PFSK-1 (cell line): ENCODE results near the gene THEMIS.

Source experiments
- FOXP2 ChIP-seq: optimal IDR thresholded peaks from 2 replicates; pipeline ENCODE3; 2011; ENCODE audit warnings: borderline replicate concordance, control low read depth, inconsistent platforms; ENCODE audit not compliant: insufficient read depth; ENCODE audit errors: extremely low read length, extremely low read depth
- POLR2AphosphoS5 ChIP-seq: IDR thresholded peaks from 2 replicates; pipeline ENCODE4 v1.6.1; 2012; ENCODE audit warnings: low read depth, mild to moderate bottlenecking, control low read depth, low read length, moderate library complexity
- SIN3A ChIP-seq: IDR thresholded peaks from 2 replicates; pipeline ENCODE4 v1.6.1; 2012; ENCODE audit warnings: mild to moderate bottlenecking, low read length, moderate library complexity, borderline replicate concordance; ENCODE audit not compliant: insufficient read depth
- TAF1 ChIP-seq: IDR thresholded peaks from 2 replicates; pipeline ENCODE4 v1.6.1; 2012; ENCODE audit warnings: low read length, control low read depth, borderline replicate concordance; ENCODE audit not compliant: insufficient read depth
- TF ChIP-seq, protein P1 (sequence below), 2 experiments: IDR thresholded peaks; 2 replicates each; pipeline versions ENCODE4 v1.6.1 to v1.8.0; 2011 to 2012; ENCODE audit warnings: low read depth in 2 of 2, low read length in 2 of 2, control low read depth in 1 of 2, inconsistent platforms in 1 of 2, mild to moderate bottlenecking in 1 of 2, moderate library complexity in 1 of 2; ENCODE audit not compliant: insufficient read depth in 1 of 2

The THEMIS gene

DNA sequence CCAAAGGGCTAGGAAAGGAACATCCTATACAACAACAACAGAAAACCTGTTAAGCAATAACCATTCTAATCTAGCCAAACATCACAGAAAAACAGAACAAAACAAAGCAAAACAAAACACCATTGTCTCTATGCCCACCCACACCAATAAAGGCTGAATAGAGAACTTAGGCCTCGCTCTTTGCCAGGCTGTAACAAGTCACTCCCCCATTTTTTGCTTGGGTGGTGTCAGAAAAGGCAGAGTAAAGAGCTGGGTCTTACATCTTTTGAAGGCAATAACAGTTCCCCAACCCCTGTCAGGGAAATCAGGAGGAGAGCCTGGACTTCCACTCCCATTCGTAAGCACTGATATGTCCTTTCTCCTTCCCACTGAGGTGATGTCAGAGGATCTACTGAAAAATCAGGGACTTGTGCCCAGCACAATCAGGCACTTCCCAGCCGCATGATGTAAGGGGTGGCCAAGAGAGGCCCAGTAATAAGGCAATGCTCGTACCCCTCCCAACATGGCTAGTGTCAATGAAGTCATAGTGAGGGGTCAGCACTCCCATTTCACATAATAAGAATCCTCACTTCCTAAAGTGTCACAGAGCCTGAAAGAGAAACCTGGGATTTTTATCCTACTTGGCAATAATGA lies 31.0 kb downstream of the THEMIS start:
- TF ChIP-seq TAF1 (no peak), SIN3A (no peak), FOXP2 (no peak), POLR2AphosphoS5 (no peak)
- TF ChIP-seq, protein P1, sequence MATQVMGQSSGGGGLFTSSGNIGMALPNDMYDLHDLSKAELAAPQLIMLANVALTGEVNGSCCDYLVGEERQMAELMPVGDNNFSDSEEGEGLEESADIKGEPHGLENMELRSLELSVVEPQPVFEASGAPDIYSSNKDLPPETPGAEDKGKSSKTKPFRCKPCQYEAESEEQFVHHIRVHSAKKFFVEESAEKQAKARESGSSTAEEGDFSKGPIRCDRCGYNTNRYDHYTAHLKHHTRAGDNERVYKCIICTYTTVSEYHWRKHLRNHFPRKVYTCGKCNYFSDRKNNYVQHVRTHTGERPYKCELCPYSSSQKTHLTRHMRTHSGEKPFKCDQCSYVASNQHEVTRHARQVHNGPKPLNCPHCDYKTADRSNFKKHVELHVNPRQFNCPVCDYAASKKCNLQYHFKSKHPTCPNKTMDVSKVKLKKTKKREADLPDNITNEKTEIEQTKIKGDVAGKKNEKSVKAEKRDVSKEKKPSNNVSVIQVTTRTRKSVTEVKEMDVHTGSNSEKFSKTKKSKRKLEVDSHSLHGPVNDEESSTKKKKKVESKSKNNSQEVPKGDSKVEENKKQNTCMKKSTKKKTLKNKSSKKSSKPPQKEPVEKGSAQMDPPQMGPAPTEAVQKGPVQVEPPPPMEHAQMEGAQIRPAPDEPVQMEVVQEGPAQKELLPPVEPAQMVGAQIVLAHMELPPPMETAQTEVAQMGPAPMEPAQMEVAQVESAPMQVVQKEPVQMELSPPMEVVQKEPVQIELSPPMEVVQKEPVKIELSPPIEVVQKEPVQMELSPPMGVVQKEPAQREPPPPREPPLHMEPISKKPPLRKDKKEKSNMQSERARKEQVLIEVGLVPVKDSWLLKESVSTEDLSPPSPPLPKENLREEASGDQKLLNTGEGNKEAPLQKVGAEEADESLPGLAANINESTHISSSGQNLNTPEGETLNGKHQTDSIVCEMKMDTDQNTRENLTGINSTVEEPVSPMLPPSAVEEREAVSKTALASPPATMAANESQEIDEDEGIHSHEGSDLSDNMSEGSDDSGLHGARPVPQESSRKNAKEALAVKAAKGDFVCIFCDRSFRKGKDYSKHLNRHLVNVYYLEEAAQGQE (IDR thresholded peaks at IDR 0.05; ENCODE audit: insufficient read depth in 1 of 2, low read depth in 2 of 2, low read length in 2 of 2): no peak

DNA sequence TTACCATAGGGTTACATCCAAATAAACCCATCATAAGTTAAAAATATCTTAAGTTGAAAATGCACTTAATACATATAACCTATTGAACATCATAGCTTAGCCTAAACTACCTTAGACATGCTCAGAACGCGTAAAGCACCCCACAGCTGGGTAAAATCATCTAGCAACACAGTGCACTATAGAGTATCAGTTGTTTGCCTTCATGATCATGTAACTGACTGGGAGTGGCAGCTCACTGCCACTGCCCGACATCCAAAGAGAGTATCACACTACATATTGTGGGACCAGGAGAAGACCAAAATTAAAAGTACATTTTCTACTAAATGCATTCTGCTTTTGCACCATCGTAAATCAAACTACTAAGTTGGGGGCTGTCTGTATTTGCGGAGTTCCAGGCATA lies 31.7 kb downstream of the THEMIS start:
- TF ChIP-seq, protein P1 (IDR thresholded peaks at IDR 0.05; ENCODE audit: insufficient read depth in 1 of 2, low read depth in 2 of 2, low read length in 2 of 2): no peak
- TF ChIP-seq SIN3A (no peak), TAF1 (no peak), POLR2AphosphoS5 (no peak), FOXP2 (no peak)

DNA sequence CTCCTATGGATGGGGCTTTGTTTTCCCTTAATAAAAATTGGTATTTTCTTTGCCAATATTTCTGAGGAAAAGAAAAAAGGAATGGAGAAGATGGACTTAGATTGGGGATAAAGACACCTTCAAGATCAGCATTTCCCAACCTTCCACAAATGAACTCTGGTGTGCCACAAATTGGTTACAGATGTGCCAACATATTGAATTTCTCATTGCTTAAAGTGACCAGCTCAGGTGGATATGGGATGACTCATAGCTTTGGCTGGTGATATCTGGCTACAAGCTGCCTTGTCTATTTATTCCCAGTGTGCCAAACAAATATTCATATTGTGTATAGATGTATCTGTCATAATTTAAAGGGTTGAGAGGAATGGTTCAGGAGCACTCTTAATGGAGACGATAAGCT lies 32.5 kb downstream of the THEMIS start:
- TF ChIP-seq SIN3A (no peak), FOXP2 (no peak), TAF1 (no peak), POLR2AphosphoS5 (no peak)
- TF ChIP-seq, protein P1 (IDR thresholded peaks at IDR 0.05; ENCODE audit: insufficient read depth in 1 of 2, low read depth in 2 of 2, low read length in 2 of 2): no peak

DNA sequence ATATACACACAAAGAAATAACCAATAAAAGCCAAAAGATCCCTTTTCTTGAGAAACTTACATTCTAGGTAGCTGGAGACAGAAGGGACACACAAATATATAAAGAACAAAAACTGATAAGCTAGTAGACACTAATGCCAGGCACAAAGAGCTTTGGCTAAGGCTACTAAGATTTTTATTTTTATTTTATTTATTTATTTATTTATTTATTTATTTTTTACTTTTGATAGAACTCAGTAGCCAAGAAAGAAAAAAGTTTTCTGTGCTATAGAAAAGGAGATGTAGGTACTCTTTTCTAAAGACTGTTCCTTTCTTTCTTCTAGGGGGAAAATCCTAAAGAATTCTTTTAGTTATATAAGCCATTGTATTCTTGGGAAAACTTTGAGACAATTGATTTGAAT lies 34.1 kb downstream of the THEMIS start:
- no peak for TF ChIP-seq POLR2AphosphoS5
- no peak for TF ChIP-seq TAF1
- TF ChIP-seq, protein P1 (IDR thresholded peaks at IDR 0.05; ENCODE audit: insufficient read depth in 1 of 2, low read depth in 2 of 2, low read length in 2 of 2): no peak
- no peak for TF ChIP-seq FOXP2
- no peak for TF ChIP-seq SIN3A

DNA sequence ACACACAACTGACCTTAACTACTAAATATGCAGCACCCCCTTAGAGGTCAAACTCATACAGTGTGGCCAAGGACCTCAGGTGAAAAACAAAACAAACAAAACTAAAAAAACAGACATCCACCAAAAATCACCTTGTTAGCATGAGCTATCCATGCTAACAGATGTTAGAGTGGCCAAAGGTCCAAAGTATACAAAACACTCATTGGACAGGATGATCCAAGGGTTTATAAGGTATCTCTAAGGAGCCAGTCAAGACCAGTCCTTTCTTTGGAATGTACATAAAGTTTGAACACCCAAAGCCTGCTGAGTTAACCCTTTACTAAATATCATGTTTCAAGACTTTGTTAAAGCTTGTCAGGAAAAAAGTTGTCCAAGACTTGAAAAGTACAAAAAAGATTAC lies 35.8 kb downstream of the THEMIS start:
- no peak for TF ChIP-seq TAF1
- TF ChIP-seq, protein P1 (IDR thresholded peaks at IDR 0.05; ENCODE audit: insufficient read depth in 1 of 2, low read depth in 2 of 2, low read length in 2 of 2): no peak
- no peak for TF ChIP-seq POLR2AphosphoS5
- TF ChIP-seq SIN3A: no peak
- TF ChIP-seq FOXP2: no peak
